HEK293T (cell line): ENCODE results near the gene AHCY.

Source experiments
- FOXM1 ChIP-seq: fragments of 450-650 bp; IDR thresholded peaks from 2 replicates; pipeline ENCODE4 v1.6.1; 2017; ENCODE audit warnings: mild to moderate bottlenecking, borderline replicate concordance
- SUZ12 ChIP-seq: fragments of 450-650 bp; IDR thresholded peaks from 2 replicates; pipeline ENCODE4 v1.6.1; 2016; ENCODE audit warnings: mild to moderate bottlenecking

GRCh38 chr20:34249291-34249690, 53.9 kb downstream of the AHCY start:
- no peak for TF ChIP-seq FOXM1
- TF ChIP-seq SUZ12: no peak
